SK-N-SH (cell line): Measurements from ENCODE around the gene SPC25.

ENCODE experiments used
- ELF1 ChIP-seq: IDR thresholded peaks from 2 replicates; pipeline ENCODE4 v1.4.0; 2012
- NFIC ChIP-seq: IDR thresholded peaks from 2 replicates; pipeline ENCODE4 v1.4.0; 2012; ENCODE audit warnings: borderline replicate concordance
- TAF1 ChIP-seq: IDR thresholded peaks from 2 replicates; pipeline ENCODE4 v1.6.1; 2012; ENCODE audit warnings: low read depth, mild to moderate bottlenecking, low read length, moderate library complexity, borderline replicate concordance
- TEAD4 ChIP-seq: IDR thresholded peaks from 2 replicates; pipeline ENCODE4 v1.4.0; 2012; ENCODE audit warnings: mild to moderate bottlenecking, borderline replicate concordance; ENCODE audit not compliant: insufficient read depth
- TF ChIP-seq, protein P1 (sequence below): IDR thresholded peaks from 2 replicates; pipeline ENCODE4 v1.4.0; 2012; ENCODE audit warnings: low read depth
- TF ChIP-seq, protein P2 (sequence below): fragments of 200-600 bp; sonication (generic); IDR thresholded peaks from 2 replicates; pipeline ENCODE4 v1.6.1; 2017; ENCODE audit warnings: antibody characterized with exemption, mild to moderate bottlenecking, moderate library complexity

DNA sequence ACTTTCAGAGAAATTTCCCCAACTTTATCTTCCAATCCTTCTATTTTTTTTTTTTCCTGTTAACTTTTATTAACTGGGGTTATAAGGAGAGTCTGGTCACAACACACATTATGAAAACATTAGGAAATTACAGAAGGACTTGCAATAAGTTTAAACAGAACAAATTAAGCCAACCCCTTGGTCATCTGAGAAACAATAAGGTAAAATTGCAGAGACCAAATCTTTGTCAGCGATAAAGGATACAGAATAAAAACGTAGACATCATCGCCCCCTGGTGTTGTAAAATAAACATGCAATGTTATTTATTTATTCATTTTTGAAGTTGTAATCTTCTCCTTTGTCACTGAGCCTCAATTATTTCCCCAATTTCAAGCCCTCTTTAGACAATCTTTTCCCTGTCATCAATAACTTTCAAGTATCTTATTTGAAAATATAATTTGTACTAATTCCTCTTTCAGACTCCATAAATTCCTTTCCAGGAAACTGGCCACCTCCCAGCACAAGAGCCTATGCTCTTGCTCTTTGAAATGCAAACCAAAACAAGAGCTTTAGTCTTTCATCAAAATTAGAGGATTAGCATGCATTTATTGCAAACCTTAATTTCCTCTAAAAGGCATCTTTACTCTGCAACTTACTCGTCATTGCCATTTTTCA, 30.4 kb upstream of the SPC25 start:
- TF ChIP-seq TAF1 (no peak), ELF1 (no peak), NFIC (no peak), TEAD4 (no peak)
- TF ChIP-seq, protein P1, sequence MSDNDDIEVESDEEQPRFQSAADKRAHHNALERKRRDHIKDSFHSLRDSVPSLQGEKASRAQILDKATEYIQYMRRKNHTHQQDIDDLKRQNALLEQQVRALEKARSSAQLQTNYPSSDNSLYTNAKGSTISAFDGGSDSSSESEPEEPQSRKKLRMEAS, result no peak
- TF ChIP-seq, protein P2, sequence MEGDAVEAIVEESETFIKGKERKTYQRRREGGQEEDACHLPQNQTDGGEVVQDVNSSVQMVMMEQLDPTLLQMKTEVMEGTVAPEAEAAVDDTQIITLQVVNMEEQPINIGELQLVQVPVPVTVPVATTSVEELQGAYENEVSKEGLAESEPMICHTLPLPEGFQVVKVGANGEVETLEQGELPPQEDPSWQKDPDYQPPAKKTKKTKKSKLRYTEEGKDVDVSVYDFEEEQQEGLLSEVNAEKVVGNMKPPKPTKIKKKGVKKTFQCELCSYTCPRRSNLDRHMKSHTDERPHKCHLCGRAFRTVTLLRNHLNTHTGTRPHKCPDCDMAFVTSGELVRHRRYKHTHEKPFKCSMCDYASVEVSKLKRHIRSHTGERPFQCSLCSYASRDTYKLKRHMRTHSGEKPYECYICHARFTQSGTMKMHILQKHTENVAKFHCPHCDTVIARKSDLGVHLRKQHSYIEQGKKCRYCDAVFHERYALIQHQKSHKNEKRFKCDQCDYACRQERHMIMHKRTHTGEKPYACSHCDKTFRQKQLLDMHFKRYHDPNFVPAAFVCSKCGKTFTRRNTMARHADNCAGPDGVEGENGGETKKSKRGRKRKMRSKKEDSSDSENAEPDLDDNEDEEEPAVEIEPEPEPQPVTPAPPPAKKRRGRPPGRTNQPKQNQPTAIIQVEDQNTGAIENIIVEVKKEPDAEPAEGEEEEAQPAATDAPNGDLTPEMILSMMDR, result peak; percentile 75
